OCI-LY3 (cell line): ENCODE data around the gene CRLF2.

ENCODE experiments used
- EZH2phosphoT487 ChIP-seq: fragments of 200-600 bp; shearing (Covaris generic); IDR thresholded peaks from 2 replicates; pipeline ENCODE4 v1.6.1; 2018; ENCODE audit warnings: antibody characterized with exemption, mixed run types, low read depth
- TF ChIP-seq, protein P1 (sequence below): fragments of 200-600, 300-600 bp; sonication (generic); IDR thresholded peaks from 2 replicates; pipeline ENCODE4 v1.5.1; 2014; ENCODE audit warnings: antibody characterized with exemption, low read length, low read depth

- TF ChIP-seq, protein P1, sequence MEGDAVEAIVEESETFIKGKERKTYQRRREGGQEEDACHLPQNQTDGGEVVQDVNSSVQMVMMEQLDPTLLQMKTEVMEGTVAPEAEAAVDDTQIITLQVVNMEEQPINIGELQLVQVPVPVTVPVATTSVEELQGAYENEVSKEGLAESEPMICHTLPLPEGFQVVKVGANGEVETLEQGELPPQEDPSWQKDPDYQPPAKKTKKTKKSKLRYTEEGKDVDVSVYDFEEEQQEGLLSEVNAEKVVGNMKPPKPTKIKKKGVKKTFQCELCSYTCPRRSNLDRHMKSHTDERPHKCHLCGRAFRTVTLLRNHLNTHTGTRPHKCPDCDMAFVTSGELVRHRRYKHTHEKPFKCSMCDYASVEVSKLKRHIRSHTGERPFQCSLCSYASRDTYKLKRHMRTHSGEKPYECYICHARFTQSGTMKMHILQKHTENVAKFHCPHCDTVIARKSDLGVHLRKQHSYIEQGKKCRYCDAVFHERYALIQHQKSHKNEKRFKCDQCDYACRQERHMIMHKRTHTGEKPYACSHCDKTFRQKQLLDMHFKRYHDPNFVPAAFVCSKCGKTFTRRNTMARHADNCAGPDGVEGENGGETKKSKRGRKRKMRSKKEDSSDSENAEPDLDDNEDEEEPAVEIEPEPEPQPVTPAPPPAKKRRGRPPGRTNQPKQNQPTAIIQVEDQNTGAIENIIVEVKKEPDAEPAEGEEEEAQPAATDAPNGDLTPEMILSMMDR = no peak
- TF ChIP-seq EZH2phosphoT487 = no peak
Observed at GRCh38 chrX:1205681-1206611, 6.5 kb downstream of the CRLF2 start.
